Activated T-helper 9 cell treated with anti-CD3 and anti-CD28 coated beads, Interleukin-2, amount 50 U/mL, for 16 hours (primary cell): Measurements from ENCODE around the gene ACADVL.
A peak's percentile ranks its signal among the peaks of the same experiment; 100 is the strongest.

ENCODE experiments used
- DNase-seq: peaks from one replicate; pipeline ENCODE4 v3.0.0-alpha.2; 2020; ENCODE audit warnings: low read depth

Gene ACADVL

DNA sequence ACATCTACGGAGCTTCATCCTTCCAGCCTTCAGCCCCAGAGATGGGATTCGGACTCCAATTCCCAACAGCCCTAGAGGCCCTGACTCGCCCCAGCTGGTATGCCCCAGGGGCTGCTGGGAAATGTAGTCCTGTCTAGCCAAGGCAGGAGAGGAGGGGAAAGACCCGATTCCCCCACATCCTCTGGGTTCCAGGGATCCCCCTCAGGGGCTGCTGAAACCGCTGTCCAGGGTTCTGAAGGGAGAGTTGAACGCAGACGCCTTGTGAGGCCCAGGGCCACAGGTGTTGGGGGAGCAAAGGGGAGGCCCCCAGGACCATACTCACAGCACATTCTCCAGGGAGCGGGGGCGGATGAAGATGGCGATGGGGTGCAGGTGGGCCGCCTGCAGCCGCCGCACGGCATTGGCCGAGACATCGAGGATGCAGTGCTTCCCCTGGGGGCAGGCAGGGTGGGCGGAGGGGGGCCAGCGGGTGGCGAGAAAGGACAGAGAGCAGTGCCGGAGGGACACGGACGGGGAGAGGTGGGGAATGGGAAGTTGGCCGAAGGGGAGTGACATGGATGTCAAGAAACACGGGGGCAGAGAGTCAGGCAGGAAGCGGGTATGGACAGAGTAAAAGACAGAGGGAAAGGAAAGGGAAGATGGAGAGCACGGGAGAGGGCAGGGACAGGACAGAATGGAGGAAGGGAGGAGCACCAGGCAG lies 28.0 kb upstream of the ACADVL start:
- DNase-seq: no peak

- DNase-seq: no peak
Measured at GRCh38 chr17:7192271-7192937, 27.3 kb upstream of the ACADVL start.

- DNase-seq: no peak
Measured at GRCh38 chr17:7195971-7196370, 23.8 kb upstream of the ACADVL start.

DNA sequence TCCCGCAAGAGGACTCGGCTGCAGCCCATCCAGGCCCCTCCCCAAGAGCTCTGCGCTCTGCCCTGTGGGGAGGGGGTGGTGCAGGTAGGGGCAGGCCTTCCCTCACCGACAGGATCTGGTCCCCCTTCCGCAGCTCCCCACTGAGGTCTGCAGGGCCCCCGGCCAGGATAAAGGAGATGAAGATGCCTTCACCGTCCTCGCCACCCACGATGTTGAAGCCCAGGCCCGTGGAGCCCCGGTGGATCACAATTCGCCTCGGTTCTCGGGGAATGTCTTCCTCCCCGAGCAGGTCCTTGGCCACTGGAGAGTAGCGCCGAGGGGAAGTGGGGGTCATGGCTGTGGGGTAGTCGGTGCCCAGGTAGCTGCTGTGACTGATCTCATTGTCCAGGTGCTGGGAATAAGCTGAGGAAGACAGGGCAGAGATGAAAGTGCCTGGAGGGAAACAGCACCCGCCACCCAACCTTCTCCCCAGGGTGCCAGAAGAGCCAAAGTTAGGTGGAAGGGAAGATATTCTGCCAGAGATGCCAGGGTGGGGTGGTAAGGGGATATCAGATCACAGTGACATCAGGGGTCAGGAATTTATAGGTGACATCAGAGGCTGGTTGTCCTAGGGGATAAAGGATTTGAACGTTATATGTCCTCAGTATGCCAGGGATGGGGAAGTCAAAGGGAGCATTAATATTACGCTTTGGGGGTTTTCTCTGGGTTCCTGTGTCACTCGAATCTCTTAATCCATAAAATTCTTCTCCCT lies 22.9 kb upstream of the ACADVL start:
- DNase-seq: no peak

GRCh38 chr17:7203391-7203790 lies 16.3 kb upstream of the ACADVL start:
- DNase-seq: no peak

DNA sequence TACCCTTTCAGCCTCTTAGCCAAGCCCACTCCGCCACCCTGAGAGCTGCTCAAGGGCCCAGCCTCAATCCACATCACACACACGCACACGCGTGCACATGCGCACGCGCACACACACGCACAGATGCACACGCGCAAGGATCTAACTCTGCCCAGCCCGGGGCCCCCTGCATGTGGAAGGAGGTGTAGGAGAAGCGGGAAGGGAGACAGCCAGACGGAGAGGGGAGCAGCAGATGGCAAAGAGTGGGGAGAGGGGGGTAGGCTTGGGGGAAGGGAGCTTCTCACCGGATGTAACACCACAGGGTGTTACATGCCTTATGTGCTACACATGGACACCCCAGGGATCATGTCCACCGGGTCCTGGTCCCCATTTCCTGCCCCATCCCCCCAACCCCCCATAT lies 15.4 kb upstream of the ACADVL start:
- no peak for DNase-seq

DNA sequence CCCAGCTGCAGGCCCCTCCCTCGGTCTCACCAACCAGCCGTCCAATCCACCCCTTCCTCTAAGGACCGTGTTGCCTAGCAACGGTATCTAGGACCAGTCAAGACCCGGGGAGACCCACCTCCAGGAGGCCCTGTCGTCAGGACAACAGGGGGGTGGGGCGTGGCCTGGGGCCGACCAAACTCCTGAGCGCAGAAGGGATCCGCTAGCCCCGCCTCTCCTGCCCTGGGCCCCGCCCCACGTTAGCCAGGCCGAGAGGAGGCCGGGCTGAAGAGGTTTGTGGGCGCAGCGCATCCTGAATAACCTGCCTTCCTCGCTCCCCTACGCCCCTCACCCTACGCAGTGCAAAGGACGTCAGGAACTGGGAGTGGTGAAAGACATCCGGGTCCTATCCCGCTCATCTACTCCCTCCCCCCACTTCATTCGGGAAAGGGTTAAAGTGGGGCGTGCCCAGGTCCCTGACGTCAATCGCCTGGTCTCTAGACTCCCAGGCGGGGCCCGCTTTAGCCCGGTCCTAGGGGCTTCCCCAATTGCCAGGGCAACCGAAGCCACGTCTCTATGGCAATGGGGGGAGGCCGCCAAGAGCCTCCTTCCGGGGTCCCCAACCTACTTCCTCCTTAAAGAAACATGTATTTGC lies 14.8 kb upstream of the ACADVL start:
- peak; percentile 84 for DNase-seq

GRCh38 chr17:7205561-7205960 lies 14.2 kb upstream of the ACADVL start:
- DNase-seq: no peak

GRCh38 chr17:7207120-7208001 lies 12.4 kb upstream of the ACADVL start:
- DNase-seq: no peak

DNA sequence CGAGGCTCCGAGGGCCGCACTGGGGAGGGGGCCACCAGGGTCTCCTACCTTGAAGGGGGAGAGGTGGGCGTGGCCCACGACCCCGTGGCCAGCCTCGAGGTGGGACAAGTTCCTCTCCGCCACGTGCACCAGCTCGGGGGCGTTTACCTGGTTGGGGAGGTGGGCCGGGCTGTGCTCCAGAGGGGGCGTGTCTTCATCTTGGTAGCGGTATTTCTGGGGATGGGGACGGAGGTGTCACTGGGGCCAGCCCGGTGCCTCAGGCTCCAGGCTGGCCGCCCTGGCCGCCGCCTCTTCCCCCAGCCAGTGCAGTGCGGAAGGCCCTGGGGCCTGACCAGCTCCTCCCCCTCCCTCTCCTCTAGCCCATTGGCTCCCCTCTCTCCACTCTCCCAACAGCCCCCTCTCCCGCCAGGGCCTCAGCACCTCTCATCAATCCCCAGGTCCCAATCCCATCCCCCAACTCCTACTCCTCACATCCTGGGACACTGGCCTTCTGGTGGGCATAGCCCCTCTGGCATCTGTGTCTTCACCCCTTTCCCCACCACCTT lies 11.6 kb upstream of the ACADVL start:
- DNase-seq: no peak

DNA sequence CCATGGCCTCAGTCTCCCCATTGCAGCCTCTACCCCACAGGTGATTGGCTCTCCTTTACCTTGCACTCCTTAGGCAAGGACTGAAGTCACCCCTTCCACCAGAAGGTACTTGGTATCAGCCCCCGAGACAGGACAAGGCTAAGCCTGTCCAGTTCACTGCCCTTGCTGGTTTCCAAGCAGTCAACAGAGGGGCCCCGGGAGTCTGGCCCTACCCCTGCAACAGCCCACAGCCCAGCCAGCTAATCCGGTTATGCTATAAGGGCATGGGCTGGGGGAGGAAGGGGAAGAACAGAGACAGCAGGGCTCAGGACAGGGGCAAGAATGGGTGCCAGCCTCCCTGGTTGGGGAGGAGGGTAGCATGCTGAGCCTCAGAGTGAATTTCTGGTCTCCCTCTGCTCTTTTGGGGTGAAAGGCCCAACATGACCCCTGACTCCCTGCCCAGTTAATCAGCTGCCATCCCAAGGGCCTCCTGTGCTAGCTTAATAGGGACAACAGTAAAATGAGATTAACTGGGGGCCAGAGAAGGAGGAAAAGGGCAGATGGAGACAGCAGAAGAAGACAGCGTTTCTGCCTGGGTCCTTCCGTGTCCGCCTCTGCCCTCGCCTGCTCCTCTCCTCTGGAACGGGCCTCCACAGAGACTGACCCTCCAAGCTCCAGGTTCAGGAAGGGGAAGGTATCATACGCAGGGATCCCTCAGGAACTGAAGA lies 10.8 kb upstream of the ACADVL start:
- DNase-seq: no peak

GRCh38 chr17:7211491-7212273 lies 8.1 kb upstream of the ACADVL start:
- DNase-seq: no peak

- peak; percentile 41 for DNase-seq
Measured at GRCh38 chr17:7213895-7214299, 5.8 kb upstream of the ACADVL start.

- DNase-seq: peak; percentile 98
Measured at GRCh38 chr17:7214300-7215135, 5.2 kb upstream of the ACADVL start.

DNA sequence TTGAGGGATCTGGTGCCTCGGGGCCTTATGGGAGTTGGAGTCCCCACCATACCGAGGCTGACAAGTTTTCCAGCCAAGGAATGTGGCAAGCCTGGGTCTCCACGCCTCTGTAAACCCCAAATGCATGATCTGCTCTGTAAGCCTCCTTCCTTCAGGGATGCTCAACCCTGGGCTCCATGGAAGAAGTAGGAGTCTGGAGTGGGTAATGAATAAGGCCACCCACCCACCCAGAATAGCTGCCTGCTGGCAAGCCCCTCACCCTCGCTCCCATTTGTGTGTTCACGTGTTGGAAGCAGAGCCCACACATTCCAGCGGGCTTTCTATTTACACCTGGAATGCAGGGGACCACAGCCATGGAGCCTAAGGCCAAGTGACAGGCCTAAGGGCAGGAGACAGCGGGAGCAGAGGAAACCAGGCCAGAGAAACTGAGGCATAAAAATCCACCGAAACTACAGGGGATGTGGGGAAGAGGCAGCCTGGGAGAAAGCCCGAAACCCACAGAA lies 4.6 kb upstream of the ACADVL start:
- DNase-seq: no peak

GRCh38 chr17:7215652-7216180 lies 4.0 kb upstream of the ACADVL start:
- DNase-seq: no peak

- DNase-seq: no peak
Measured at GRCh38 chr17:7216242-7217112, 3.3 kb upstream of the ACADVL start.
